GM12878 (cell line): ENCODE data around the gene CYP26C1.

Experiments
- CBX5 ChIP-seq: sonication (generic); IDR thresholded peaks from 2 replicates; pipeline ENCODE4 v1.6.1; 2016; ENCODE audit warnings: low read depth, moderate library complexity, mild to moderate bottlenecking, inconsistent platforms
- CTCF ChIP-seq, 3 experiments: IDR thresholded peaks in 2 of 3; conservative IDR thresholded peaks in 1 of 3; 2 replicates each; pipeline ENCODE4 v1.5.1; 2011; ENCODE audit warnings: low read depth in 3 of 3, low read length in 3 of 3, mild to moderate bottlenecking in 3 of 3, control low read depth in 2 of 3, moderate library complexity in 2 of 3, inconsistent platforms in 1 of 3, mixed read lengths in 1 of 3; ENCODE audit not compliant: control insufficient read depth in 2 of 3, insufficient read depth in 1 of 3; ENCODE audit errors: extremely low read depth in 1 of 3
- EZH2 ChIP-seq: IDR thresholded peaks from 2 replicates; pipeline ENCODE4 v1.6.1; 2012; ENCODE audit warnings: low read depth, mild to moderate bottlenecking, control low read depth, inconsistent platforms, low read length, borderline replicate concordance; ENCODE audit not compliant: control insufficient read depth
- HDAC2 ChIP-seq: fragments of 200-600 bp; sonication (generic); IDR thresholded peaks from 2 replicates; pipeline ENCODE4 v1.6.1; 2017
- MXI1 ChIP-seq: fragments of 150-350 bp; IDR thresholded peaks from 2 replicates; pipeline ENCODE4 v1.6.1; 2011; ENCODE audit warnings: low read depth, mild to moderate bottlenecking, inconsistent platforms, low read length, improper control_type of control experiment
- NR2C2 ChIP-seq: IDR thresholded peaks from 2 replicates; pipeline ENCODE4 v1.6.1; 2011; ENCODE audit warnings: borderline replicate concordance, low read depth; ENCODE audit not compliant: control insufficient read depth, insufficient read length
- POLR2A ChIP-seq: IDR thresholded peaks from 2 replicates; pipeline ENCODE4 v1.6.1; 2011; ENCODE audit warnings: low read depth, mild to moderate bottlenecking, low read length
- RELA ChIP-seq: fragments of 450-650 bp; IDR thresholded peaks from 2 replicates; pipeline ENCODE4 v1.8.0; 2014; ENCODE audit warnings: borderline replicate concordance; ENCODE audit not compliant: partially characterized antibody
- YY1 ChIP-seq: IDR thresholded peaks from 2 replicates; pipeline ENCODE4 v1.6.1; 2011; ENCODE audit warnings: low read depth, mild to moderate bottlenecking, low read length
- ZNF217 ChIP-seq: fragments of 450-650 bp; IDR thresholded peaks from 2 replicates; pipeline ENCODE4 v1.6.1; 2017; ENCODE audit warnings: antibody characterized with exemption, mild to moderate bottlenecking

- no peak for TF ChIP-seq HDAC2
- no peak for TF ChIP-seq NR2C2
- no peak for TF ChIP-seq POLR2A
- TF ChIP-seq EZH2, result no peak
- no peak for TF ChIP-seq CBX5
- peak; percentile 36 to 51 (median 38); a peak in 5 of 6 replicates for TF ChIP-seq CTCF (IDR thresholded peaks at IDR 0.05 in 2 of 3, conservative IDR thresholded peaks at IDR 0.05 in 1 of 3; ENCODE audit: control insufficient read depth in 2 of 3, extremely low read depth in 1 of 3, insufficient read depth in 1 of 3, low read depth in 3 of 3, low read length in 3 of 3)
- no peak for TF ChIP-seq MXI1
- no peak for TF ChIP-seq RELA
- TF ChIP-seq ZNF217, result no peak
- TF ChIP-seq YY1, result no peak
Measured at GRCh38 chr10:93062514-93063143, 2.0 kb downstream of the CYP26C1 start.
